Measurements from ENCODE around the gene ARID1B. TPM values are rescaled to one million over a fixed set of nuclear protein-coding genes. Genes with fewer than 3 reads are reported as not detected.

ARID1B gene
- polyA plus RNA-seq, 1 experiment: 19.2 TPM

DNA sequence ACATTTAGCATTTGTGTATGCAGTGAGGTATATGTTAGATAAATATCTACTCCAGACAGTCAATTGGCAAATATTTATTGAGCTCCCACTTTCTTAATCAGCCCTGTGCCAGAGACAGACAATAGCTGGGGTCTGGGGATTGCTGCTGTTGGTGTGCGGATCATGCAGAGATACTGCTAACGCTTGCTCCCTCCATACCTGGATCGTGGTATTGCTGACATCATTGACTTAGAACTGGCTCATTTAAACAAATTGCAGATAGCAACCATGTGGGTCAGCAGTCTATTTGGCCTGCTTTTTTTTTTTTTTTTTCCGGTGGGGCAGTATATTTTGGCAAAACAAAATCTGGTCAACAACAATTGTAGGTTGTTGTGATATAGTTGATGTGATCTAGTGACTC, 9.5 kb downstream of the ARID1B start:
- no peaks in the 10 kb centered on the region for H3K9me3 ChIP-seq (ENCODE audit: control insufficient read depth, insufficient read depth, low read length)
- H3K4me3 ChIP-seq (ENCODE audit: low read depth, low read length): no peak overlapping the region
- no peak for TF ChIP-seq CTCF (IDR thresholded peaks at IDR 0.05; ENCODE audit: low read depth, low read length)
- no peaks in the 10 kb centered on the region for H3K27me3 ChIP-seq (ENCODE audit: control insufficient read depth, insufficient read depth, low read length)
- no peak for DNase-seq (ENCODE audit: low read depth, low spot score)
- ChIA-PET CTCF (no interaction called here), POLR2A (interaction anchor here (0.7 kb wide), 1 partner anchor 11 kb away, joined by 6 read pairs; no protein-coding TSS in a partner anchor)
- H3K27ac ChIP-seq (ENCODE audit: low read depth, low read length): no peak overlapping the region

DNA sequence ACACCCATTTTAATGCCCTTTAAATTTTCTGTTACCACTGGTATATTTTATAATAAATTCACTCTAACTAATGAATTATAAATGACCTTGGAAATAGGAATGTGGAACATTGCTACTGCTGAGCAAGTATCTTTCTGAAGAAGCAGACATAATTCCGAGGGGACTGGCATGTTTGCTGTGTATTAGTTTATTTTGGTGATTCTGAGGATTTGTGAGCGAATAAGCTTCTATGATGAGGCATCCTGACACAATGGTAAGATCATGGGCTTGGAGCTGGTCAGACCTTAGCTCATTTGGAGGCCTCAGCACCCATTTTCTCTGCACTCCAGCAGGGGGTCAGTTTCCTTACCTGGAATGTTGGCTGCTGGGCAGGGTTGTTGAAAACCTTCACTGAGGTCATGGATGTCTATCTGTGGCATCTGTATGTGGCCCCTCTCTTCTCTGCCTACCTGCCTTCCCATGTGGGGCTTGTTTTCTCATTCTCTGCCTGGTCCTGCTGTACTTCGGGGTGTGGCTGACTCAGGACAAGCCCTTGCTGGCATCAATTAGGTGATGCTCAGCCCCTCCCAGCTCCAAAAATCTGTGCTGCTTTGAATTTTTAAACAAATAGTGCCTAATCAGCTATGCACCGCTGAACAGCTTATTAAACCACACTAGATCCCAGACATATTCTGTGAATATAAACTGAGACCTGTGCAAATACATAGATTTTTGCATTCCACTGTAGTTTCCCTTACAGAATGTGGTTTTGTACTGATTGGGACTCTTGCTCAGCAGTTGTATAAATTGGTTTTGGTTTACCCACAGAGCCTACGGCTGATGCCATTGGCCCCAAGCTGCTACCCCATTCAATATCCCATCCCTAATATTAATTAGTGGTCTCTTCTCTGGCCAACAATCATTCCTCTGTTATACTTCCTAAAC, 10.7 kb downstream of the ARID1B start:
- DNase-seq (ENCODE audit: low read depth, low spot score): no peak
- no peak overlapping the region for H3K27ac ChIP-seq (ENCODE audit: low read depth, low read length)
- TF ChIP-seq CTCF (IDR thresholded peaks at IDR 0.05; ENCODE audit: low read depth, low read length): no peak
- no peaks in the 10 kb centered on the region for H3K9me3 ChIP-seq (ENCODE audit: control insufficient read depth, insufficient read depth, low read length)
- no peak overlapping the region for H3K4me3 ChIP-seq (ENCODE audit: low read depth, low read length)
- CTCF ChIA-PET: interaction anchor here (0.6 to 1.2 kb wide), 5 partner anchors 210 to 464 kb away, joined by 3 to 4 read pairs (median 3); no protein-coding TSS in a partner anchor
- POLR2A ChIA-PET: no interaction called here
- H3K27me3 ChIP-seq (ENCODE audit: control insufficient read depth, insufficient read depth, low read length): no peaks in the 10 kb centered on the region

GRCh38 chr6:156789081-156789943, 12.1 kb downstream of the ARID1B start:
- TF ChIP-seq CTCF (IDR thresholded peaks at IDR 0.05; ENCODE audit: low read depth, low read length): no peak
- no peak for DNase-seq (ENCODE audit: low read depth, low spot score)
- no peaks in the 10 kb centered on the region for H3K27me3 ChIP-seq (ENCODE audit: control insufficient read depth, insufficient read depth, low read length)
- no peak overlapping the region for H3K4me3 ChIP-seq (ENCODE audit: low read depth, low read length)
- CTCF ChIA-PET: no interaction called here
- H3K9me3 ChIP-seq (ENCODE audit: control insufficient read depth, insufficient read depth, low read length): no peaks in the 10 kb centered on the region
- POLR2A ChIA-PET: no interaction called here
- H3K27ac ChIP-seq (ENCODE audit: low read depth, low read length): no peak overlapping the region

DNA sequence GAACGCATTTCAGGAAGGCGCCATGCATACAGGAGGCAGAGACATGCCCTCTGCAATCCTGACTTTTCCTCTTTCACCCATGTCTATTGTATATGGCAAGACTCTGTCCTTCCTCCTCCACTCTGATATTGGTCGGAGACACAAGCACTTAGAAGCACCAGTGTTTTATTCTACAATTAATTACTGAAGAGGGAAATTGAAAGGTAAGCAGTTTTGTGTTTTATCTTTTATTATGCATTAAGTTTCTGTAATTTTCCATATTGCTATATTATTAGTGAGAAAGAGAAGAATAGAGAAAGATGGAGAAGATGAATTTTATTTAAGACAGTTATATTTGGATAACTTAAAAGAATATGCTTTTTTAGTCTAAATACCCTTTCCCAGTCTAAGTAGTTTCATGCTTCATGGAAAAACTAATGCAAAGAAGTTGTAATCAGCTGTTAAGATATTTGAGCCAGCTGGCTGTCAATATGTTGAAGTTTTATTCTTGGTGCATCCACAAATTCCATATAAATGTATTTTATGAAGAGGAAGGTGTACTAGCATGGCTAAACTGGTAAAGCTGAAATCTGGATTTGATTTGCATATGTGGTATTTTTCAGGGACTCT, 13.6 kb downstream of the ARID1B start:
- POLR2A ChIA-PET: no interaction called here
- no peak for TF ChIP-seq CTCF (IDR thresholded peaks at IDR 0.05; ENCODE audit: low read depth, low read length)
- Histone ChIP-seq H3K4me3 (ENCODE audit: low read depth, low read length) (no peak overlapping the region), H3K9me3 (ENCODE audit: control insufficient read depth, insufficient read depth, low read length) (no peaks in the 10 kb centered on the region), H3K27ac (ENCODE audit: low read depth, low read length) (no peak overlapping the region), H3K27me3 (ENCODE audit: control insufficient read depth, insufficient read depth, low read length) (no peaks in the 10 kb centered on the region)
- DNase-seq (ENCODE audit: low read depth, low spot score): no peak
- CTCF ChIA-PET: interaction anchor here (1.2 kb wide), 1 partner anchor 255 kb away, joined by 4 read pairs; no protein-coding TSS in a partner anchor

Data from AG04450 (cell line).